ENCODE measurements around the gene MSRB2.

MSRB2 gene

DNA sequence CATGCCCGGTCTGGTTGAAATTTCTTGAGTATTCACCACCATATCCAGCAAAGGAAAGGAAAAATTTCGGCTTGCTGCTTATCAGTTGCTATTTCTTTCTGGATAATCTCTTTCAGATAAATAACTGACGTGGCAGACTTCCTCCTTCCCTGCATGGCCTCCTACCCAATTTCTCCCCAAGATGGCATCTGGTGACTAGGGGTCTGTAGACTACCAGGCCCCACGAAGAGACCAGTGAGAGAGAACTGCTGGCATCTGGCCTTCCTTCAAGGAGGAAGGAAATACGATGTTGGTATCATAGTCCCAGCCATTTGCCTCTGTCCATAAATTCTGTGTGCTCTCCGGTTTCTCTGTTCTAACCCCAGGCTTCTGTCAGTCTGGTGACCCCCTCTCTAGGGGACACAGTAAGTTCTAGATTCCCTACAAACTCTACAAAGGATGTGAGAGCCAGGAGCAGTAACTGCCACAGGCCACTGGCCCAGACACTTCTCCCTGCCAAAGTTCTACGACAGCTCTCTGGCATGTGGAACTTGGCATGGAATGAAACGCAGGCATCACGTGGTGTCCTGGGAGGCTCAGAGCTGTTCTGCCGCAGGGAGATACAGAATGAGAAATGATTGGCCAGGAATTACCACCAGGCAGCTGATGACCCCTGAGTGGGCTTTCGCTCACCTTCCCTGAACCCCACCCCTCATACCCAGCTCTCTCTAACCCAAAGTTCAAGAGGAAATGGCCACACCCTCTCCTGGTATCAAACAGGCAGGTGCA is 30.0 kb upstream of the MSRB2 start:
- ATAC-seq: peak; percentile 77
- TF ChIP-seq CSDC2 (CRISPR knock-in tag; IDR thresholded peaks at IDR 0.05) (no peak), RARB (CRISPR knock-in tag; IDR thresholded peaks at IDR 0.05) (no peak), TCF4 (CRISPR knock-in tag; IDR thresholded peaks at IDR 0.05; ENCODE audit: borderline replicate concordance) (no peak), ZFP3 (CRISPR knock-in tag; IDR thresholded peaks at IDR 0.05) (peak; percentile 73; the same call in 1 of the 2 replicates), GLIS3 (CRISPR knock-in tag; IDR thresholded peaks at IDR 0.05) (no peak), PPARA (CRISPR knock-in tag; IDR thresholded peaks at IDR 0.05; ENCODE audit: borderline replicate concordance) (no peak)
- TF ChIP-seq, protein P1, sequence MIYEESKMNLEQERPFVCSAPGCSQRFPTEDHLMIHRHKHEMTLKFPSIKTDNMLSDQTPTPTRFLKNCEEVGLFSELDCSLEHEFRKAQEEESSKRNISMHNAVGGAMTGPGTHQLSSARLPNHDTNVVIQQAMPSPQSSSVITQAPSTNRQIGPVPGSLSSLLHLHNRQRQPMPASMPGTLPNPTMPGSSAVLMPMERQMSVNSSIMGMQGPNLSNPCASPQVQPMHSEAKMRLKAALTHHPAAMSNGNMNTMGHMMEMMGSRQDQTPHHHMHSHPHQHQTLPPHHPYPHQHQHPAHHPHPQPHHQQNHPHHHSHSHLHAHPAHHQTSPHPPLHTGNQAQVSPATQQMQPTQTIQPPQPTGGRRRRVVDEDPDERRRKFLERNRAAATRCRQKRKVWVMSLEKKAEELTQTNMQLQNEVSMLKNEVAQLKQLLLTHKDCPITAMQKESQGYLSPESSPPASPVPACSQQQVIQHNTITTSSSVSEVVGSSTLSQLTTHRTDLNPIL (CRISPR knock-in tag; IDR thresholded peaks at IDR 0.05; ENCODE audit: low read depth): 0 out of 2 replicates have a peak, but pooled peaks have one; percentile 39

DNA sequence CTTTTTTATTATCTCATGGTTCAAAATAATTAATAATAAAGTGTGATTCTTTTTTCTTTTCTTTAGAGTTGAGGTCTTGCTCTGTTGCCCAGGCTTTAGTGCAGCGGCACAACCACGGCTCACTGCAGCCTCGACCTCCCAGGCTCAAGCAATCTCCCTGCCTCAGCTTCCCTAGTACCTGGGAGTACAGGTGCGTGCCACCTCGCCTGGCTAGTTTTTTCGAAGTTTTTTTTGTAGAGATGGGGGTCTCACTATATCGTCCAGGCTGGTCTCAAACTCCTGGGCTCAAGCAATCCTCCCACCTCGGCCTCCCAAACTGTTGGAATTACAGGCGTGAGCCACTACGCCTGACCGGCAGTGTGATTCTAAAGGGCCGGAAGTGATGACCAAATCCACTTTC is 28.0 kb upstream of the MSRB2 start:
- no peak for TF ChIP-seq SNAI2 (CRISPR knock-in tag; IDR thresholded peaks at IDR 0.05)
- TF ChIP-seq, protein P2, sequence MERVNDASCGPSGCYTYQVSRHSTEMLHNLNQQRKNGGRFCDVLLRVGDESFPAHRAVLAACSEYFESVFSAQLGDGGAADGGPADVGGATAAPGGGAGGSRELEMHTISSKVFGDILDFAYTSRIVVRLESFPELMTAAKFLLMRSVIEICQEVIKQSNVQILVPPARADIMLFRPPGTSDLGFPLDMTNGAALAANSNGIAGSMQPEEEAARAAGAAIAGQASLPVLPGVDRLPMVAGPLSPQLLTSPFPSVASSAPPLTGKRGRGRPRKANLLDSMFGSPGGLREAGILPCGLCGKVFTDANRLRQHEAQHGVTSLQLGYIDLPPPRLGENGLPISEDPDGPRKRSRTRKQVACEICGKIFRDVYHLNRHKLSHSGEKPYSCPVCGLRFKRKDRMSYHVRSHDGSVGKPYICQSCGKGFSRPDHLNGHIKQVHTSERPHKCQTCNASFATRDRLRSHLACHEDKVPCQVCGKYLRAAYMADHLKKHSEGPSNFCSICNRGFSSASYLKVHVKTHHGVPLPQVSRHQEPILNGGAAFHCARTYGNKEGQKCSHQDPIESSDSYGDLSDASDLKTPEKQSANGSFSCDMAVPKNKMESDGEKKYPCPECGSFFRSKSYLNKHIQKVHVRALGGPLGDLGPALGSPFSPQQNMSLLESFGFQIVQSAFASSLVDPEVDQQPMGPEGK (CRISPR knock-in tag; IDR thresholded peaks at IDR 0.05; ENCODE audit: borderline replicate concordance): no peak
- no peak for TF ChIP-seq CSDC2 (CRISPR knock-in tag; IDR thresholded peaks at IDR 0.05)
- no peak for TF ChIP-seq ZNF8 (CRISPR knock-in tag; IDR thresholded peaks at IDR 0.05)
- TF ChIP-seq GLIS3 (CRISPR knock-in tag; IDR thresholded peaks at IDR 0.05): no peak
- no peak for TF ChIP-seq TCF4 (CRISPR knock-in tag; IDR thresholded peaks at IDR 0.05; ENCODE audit: borderline replicate concordance)
- TF ChIP-seq, protein P3, sequence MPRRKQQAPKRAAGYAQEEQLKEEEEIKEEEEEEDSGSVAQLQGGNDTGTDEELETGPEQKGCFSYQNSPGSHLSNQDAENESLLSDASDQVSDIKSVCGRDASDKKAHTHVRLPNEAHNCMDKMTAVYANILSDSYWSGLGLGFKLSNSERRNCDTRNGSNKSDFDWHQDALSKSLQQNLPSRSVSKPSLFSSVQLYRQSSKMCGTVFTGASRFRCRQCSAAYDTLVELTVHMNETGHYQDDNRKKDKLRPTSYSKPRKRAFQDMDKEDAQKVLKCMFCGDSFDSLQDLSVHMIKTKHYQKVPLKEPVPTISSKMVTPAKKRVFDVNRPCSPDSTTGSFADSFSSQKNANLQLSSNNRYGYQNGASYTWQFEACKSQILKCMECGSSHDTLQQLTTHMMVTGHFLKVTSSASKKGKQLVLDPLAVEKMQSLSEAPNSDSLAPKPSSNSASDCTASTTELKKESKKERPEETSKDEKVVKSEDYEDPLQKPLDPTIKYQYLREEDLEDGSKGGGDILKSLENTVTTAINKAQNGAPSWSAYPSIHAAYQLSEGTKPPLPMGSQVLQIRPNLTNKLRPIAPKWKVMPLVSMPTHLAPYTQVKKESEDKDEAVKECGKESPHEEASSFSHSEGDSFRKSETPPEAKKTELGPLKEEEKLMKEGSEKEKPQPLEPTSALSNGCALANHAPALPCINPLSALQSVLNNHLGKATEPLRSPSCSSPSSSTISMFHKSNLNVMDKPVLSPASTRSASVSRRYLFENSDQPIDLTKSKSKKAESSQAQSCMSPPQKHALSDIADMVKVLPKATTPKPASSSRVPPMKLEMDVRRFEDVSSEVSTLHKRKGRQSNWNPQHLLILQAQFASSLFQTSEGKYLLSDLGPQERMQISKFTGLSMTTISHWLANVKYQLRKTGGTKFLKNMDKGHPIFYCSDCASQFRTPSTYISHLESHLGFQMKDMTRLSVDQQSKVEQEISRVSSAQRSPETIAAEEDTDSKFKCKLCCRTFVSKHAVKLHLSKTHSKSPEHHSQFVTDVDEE (CRISPR knock-in tag; IDR thresholded peaks at IDR 0.05): no peak
- no peak for TF ChIP-seq ZC3H10 (CRISPR knock-in tag; IDR thresholded peaks at IDR 0.05)
- TF ChIP-seq ISL1 (CRISPR knock-in tag; IDR thresholded peaks at IDR 0.05): no peak
- no peak for TF ChIP-seq RARB (CRISPR knock-in tag; IDR thresholded peaks at IDR 0.05)
- TF ChIP-seq BACH2 (CRISPR knock-in tag; IDR thresholded peaks at IDR 0.05; ENCODE audit: borderline replicate concordance): no peak
- no peak for TF ChIP-seq ZNF70 (CRISPR knock-in tag; IDR thresholded peaks at IDR 0.05)
- no peak for TF ChIP-seq OSR1 (CRISPR knock-in tag; IDR thresholded peaks at IDR 0.05)
- no peak for TF ChIP-seq ESRRG (CRISPR knock-in tag; IDR thresholded peaks at IDR 0.05)
- TF ChIP-seq ZFP30 (CRISPR knock-in tag; IDR thresholded peaks at IDR 0.05): no peak
- TF ChIP-seq, protein P4, sequence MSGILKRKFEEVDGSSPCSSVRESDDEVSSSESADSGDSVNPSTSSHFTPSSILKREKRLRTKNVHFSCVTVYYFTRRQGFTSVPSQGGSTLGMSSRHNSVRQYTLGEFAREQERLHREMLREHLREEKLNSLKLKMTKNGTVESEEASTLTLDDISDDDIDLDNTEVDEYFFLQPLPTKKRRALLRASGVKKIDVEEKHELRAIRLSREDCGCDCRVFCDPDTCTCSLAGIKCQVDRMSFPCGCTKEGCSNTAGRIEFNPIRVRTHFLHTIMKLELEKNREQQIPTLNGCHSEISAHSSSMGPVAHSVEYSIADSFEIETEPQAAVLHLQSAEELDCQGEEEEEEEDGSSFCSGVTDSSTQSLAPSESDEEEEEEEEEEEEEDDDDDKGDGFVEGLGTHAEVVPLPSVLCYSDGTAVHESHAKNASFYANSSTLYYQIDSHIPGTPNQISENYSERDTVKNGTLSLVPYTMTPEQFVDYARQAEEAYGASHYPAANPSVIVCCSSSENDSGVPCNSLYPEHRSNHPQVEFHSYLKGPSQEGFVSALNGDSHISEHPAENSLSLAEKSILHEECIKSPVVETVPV (CRISPR knock-in tag; IDR thresholded peaks at IDR 0.05): no peak
- TF ChIP-seq, protein P1 (CRISPR knock-in tag; IDR thresholded peaks at IDR 0.05; ENCODE audit: low read depth): no peak
- TF ChIP-seq, protein P5, sequence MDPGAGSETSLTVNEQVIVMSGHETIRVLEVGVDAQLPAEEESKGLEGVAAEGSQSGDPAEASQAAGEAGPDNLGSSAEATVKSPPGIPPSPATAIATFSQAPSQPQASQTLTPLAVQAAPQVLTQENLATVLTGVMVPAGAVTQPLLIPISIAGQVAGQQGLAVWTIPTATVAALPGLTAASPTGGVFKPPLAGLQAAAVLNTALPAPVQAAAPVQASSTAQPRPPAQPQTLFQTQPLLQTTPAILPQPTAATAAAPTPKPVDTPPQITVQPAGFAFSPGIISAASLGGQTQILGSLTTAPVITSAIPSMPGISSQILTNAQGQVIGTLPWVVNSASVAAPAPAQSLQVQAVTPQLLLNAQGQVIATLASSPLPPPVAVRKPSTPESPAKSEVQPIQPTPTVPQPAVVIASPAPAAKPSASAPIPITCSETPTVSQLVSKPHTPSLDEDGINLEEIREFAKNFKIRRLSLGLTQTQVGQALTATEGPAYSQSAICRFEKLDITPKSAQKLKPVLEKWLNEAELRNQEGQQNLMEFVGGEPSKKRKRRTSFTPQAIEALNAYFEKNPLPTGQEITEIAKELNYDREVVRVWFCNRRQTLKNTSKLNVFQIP (CRISPR knock-in tag; IDR thresholded peaks at IDR 0.05; ENCODE audit: borderline replicate concordance, low read depth): no peak
- no peak for TF ChIP-seq ARNTL (CRISPR knock-in tag; IDR thresholded peaks at IDR 0.05; ENCODE audit: borderline replicate concordance, low read depth)
- ATAC-seq: no peak

Data from SK-N-SH treated with all-trans-retinoic acid at 6 μM for 48 hours (cell line).